Measurements from ENCODE around the gene TMEM209. TPM values are rescaled to one million over a fixed set of nuclear protein-coding genes. Genes with fewer than 3 reads are reported as not detected.
"Not testable (repeated sequence)": the region's sequence is repeated elsewhere in the genome, so short reads cannot be mapped to it uniquely, and the experiment has no call there.

The TMEM209 gene
- total RNA-seq, 1 donor, result 16.2 TPM

DNA sequence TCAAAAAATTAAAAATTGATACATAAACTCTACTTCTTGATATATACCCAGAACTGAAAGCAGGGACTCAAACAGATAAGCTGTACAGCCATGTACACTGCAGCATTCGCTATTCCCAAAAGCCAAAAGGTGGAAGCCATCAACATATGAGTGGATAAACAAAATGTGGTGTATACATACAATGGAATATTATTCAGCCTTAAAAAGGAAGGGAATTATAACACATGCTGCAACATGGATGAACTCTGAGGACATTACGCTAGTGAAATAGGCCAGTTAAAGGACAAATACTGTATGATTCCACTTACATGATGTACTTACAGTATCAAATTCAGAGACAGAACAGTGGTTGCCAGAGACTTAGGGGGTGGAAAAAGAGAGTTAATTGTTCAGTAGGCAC lies 8.1 kb downstream of the TMEM209 start:
- H3K4me1 ChIP-seq (ENCODE audit: insufficient read depth, low read length), result no peaks in the 10 kb centered on the region
- no peaks in the 10 kb centered on the region for H3K27me3 ChIP-seq (ENCODE audit: insufficient read depth, low read length)
- H3K4me3 ChIP-seq (ENCODE audit: low read length), result no peak overlapping the region
- H3K9me3 ChIP-seq (ENCODE audit: low read depth, low read length), result no peaks in the 10 kb centered on the region

DNA sequence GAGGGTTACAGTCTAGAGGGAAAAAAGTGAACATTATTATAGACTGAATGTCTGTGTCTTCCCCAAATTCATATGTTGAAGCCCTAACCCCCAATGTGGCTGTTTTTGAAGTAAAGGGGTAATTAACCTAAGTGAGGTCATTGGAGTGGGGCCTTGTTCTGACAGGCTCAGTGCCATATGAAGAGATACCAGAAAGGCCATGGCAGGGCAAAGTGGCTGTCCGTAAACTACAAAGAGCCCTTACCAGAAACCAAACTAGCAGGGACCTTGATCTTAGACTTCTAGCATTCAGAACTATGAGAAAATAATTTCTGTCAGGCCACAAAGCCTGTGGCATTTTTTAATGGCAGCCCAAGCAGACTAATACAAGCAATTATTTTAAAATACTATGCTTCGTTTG lies 8.7 kb downstream of the TMEM209 start:
- no peaks in the 10 kb centered on the region for H3K27me3 ChIP-seq (ENCODE audit: insufficient read depth, low read length)
- no peaks in the 10 kb centered on the region for H3K9me3 ChIP-seq (ENCODE audit: low read depth, low read length)
- H3K4me3 ChIP-seq (ENCODE audit: low read length), result no peak overlapping the region
- no peaks in the 10 kb centered on the region for H3K4me1 ChIP-seq (ENCODE audit: insufficient read depth, low read length)

DNA sequence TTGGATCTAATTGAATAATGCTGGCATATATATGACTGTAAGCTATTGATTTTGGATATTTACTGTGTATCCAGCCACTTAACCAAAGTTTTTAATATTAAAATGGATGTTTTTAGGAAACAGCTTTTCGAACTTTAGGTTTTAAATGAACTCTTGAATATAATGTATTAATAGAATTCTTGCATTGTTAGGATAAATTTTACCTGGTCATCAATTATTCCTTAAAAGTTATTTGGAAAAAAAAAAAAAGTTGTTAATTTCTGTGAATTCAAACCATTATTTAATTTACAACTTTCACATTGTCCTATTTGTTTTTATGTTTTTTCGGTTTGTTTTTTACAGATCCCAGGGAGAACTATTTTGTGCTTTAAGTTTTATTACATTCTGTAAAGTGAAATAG lies 9.8 kb downstream of the TMEM209 start:
- H3K27me3 ChIP-seq (ENCODE audit: insufficient read depth, low read length), result no peaks in the 10 kb centered on the region
- H3K9me3 ChIP-seq (ENCODE audit: low read depth, low read length), result no peaks in the 10 kb centered on the region
- no peak overlapping the region for H3K4me3 ChIP-seq (ENCODE audit: low read length)
- H3K4me1 ChIP-seq (ENCODE audit: insufficient read depth, low read length), result no peaks in the 10 kb centered on the region

DNA sequence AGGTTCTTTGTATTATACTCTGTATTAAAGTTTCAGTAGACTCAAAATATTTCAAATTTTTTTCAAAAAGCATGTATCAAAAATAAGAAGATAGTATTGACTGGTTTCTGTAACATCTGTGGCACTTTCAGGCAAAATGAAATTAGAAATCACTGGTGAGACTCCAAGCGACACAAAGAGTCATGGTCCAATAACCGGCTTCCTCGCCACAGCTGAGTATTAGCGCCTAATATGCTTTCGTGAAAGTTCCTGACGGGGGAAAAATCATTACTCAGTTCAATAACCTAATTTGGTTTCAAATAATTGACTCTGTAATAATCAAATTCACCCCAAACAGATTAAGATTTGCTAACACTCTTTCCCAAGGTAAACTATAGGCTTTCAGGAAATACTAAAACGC lies 13.4 kb downstream of the TMEM209 start:
- Histone ChIP-seq H3K4me1 (ENCODE audit: insufficient read depth, low read length) (no peaks in the 10 kb centered on the region), H3K27me3 (ENCODE audit: insufficient read depth, low read length) (no peaks in the 10 kb centered on the region)

DNA sequence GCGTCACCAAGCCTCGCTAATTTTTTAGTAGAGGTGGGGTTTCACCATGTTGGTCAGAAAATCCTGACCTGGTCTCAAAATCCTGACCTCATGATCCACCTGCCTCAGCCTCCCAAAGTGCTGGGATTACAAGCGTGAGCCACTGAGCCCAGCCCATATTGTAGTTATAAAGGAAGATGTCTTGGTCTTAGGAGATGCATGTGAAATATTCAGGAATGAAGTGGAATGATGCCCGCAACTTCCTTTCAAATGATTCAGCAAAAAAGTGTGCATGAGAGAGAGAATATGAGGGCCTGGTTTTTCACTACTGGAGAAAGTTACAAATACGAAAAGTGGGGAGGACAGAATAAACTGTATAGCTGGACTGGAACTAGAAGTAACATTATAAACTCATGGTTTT lies 15.9 kb downstream of the TMEM209 start:
- no peaks in the 10 kb centered on the region for H3K27me3 ChIP-seq (ENCODE audit: insufficient read depth, low read length)
- H3K4me3 ChIP-seq (ENCODE audit: low read length), result no peak overlapping the region
- no peaks in the 10 kb centered on the region for H3K9me3 ChIP-seq (ENCODE audit: low read depth, low read length)
- no peaks in the 10 kb centered on the region for H3K4me1 ChIP-seq (ENCODE audit: insufficient read depth, low read length)

More for the DNA sequence above, 13.4 kb downstream of the TMEM209 start:
- Histone ChIP-seq H3K4me3 (ENCODE audit: low read length) (no peak overlapping the region), H3K9me3 (ENCODE audit: low read depth, low read length) (no peaks in the 10 kb centered on the region)

DNA sequence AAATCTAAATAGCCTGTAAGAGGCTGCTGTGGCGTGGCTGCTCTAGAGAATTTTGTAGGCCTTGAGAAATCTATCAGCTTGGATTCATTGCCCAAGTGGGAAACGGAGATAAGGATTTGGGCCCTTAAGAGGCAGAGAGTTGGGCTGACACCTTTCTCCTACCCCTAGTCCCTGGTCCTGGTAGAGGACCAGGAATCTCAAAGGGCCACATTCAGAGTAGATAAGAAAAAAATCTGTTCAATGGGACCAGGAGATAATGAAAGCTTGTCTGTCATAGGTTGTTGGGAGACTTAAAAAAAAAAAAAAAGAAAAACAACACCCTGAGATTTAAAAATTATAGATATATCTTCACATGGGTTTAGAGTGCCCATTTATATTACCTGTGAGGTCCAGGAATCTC lies 17.8 kb downstream of the TMEM209 start:
- Histone ChIP-seq H3K9me3 (ENCODE audit: low read depth, low read length) (no peaks in the 10 kb centered on the region), H3K27me3 (ENCODE audit: insufficient read depth, low read length) (no peaks in the 10 kb centered on the region), H3K4me1 (ENCODE audit: insufficient read depth, low read length) (no peaks in the 10 kb centered on the region), H3K4me3 (ENCODE audit: low read length) (no peak overlapping the region)

DNA sequence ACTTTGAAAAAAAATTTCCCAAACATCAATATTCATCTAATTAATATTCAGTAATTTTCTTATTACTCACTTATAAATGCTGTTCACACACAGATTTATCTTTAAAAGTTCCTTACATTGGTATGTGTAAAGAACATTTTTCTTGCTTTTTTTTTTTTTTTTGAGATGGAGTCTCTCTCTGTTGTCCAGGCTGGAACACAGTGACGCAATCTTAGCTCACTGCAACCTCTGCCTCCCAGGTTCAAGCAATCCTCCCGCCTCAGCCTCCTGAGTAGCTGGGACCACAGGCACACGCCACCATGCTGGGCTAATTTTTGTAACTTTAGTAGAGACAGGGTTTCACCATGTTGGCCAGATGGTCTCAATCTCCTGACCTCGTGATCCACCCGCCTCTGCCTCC lies 20.9 kb downstream of the TMEM209 start:
- H3K27me3 ChIP-seq (ENCODE audit: insufficient read depth, low read length); H3K4me1 ChIP-seq (ENCODE audit: insufficient read depth, low read length); H3K4me3 ChIP-seq (ENCODE audit: low read length); H3K9me3 ChIP-seq (ENCODE audit: low read depth, low read length): not testable (repeated sequence)

DNA sequence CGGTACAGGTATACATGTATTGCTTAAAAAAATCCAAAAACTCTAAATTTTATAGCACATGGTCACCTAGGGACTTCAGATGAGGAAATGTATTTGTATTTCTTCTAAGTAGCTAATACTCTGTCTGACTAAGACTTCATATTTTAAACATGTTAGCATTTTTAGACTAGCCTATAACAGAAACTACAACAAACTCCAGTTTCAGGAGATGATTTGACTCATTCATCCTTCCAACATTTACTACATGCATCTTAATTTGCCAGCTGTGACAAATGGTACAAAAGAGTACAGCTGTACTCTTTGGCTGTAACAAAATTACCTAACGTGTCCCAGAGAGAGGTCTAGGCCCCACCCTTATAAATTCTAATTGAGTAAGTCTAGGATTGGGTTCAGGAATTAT lies 22.2 kb downstream of the TMEM209 start:
- H3K4me1 ChIP-seq (ENCODE audit: insufficient read depth, low read length), result no peaks in the 10 kb centered on the region
- no peak overlapping the region for H3K4me3 ChIP-seq (ENCODE audit: low read length)
- H3K9me3 ChIP-seq (ENCODE audit: low read depth, low read length), result no peaks in the 10 kb centered on the region
- H3K27me3 ChIP-seq (ENCODE audit: insufficient read depth, low read length), result no peaks in the 10 kb centered on the region

DNA sequence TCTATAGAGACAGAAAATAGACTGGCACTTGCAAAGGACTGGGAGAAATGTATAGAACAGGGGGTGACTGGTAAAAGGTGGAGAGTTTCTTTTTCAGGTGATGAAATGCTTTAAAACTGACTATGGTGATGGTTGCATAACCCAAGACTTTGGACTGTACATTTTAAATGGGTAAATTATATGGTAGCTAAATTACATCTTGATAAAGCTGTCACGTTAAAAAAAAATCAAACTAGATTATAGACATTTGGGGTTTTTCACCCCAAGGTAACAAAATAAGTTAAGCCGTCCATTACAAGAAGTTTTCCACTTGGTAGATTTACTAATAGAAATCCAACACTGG lies 24.0 kb downstream of the TMEM209 start:
- Histone ChIP-seq H3K4me1 (ENCODE audit: insufficient read depth, low read length) (no peaks in the 10 kb centered on the region), H3K27me3 (ENCODE audit: insufficient read depth, low read length) (no peaks in the 10 kb centered on the region), H3K9me3 (ENCODE audit: low read depth, low read length) (no peaks in the 10 kb centered on the region), H3K4me3 (ENCODE audit: low read length) (no peak overlapping the region)

DNA sequence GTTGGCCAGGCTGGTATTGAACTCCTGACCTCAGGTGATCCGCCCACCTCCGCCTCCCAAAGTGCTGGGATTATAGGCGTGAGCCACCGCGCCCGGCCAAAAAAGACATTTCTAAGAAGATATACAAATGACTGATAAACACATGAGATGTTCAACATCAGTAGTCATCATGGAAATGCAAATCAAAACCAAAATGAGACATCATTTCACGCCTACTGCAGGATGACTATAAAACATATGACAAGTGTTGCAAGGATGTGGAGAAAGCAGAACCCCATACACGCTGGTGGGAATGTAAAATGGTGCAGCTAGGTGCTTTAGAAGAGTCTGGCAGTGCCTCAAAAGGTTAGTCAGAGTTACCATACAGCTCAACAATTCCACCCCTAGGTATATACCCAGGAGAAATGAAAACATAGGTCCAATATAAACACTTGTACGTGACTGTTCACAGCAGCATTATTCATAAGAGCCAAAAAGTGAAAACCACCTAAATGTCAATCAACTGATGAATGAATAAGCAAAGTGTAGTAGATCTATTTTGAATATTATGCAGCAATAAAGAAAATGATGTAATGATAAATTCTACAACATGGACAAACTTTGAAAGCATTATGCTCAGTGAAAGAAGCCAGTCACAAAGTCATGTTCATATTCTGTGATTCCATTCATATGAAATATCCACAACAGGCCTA lies 24.5 kb downstream of the TMEM209 start:
- Histone ChIP-seq H3K27me3 (ENCODE audit: insufficient read depth, low read length) (no peaks in the 10 kb centered on the region), H3K4me3 (ENCODE audit: low read length) (no peak overlapping the region), H3K9me3 (ENCODE audit: low read depth, low read length) (no peaks in the 10 kb centered on the region), H3K4me1 (ENCODE audit: insufficient read depth, low read length) (no peaks in the 10 kb centered on the region)

DNA sequence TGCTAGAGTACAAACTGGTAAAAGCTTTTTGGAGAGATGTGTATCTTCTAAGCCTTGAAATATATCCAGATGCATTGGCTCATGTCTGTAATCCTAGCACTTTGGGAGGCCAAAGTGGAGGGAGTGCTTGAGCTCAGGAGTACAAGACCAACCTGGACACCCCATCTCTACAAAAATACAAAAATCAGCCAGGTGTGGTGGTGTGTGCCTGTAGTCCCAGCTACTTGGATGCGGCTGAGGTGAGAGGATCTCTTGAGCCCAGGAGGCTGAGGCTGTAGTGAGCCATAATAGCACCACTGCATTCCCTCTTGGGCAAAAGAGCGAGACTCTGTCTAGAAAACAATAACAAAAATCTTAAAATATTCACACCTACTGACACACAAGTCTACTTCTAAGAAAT lies 25.6 kb downstream of the TMEM209 start:
- no peaks in the 10 kb centered on the region for H3K4me1 ChIP-seq (ENCODE audit: insufficient read depth, low read length)
- no peaks in the 10 kb centered on the region for H3K9me3 ChIP-seq (ENCODE audit: low read depth, low read length)
- H3K4me3 ChIP-seq (ENCODE audit: low read length), result no peak overlapping the region
- H3K27me3 ChIP-seq (ENCODE audit: insufficient read depth, low read length), result no peaks in the 10 kb centered on the region

DNA sequence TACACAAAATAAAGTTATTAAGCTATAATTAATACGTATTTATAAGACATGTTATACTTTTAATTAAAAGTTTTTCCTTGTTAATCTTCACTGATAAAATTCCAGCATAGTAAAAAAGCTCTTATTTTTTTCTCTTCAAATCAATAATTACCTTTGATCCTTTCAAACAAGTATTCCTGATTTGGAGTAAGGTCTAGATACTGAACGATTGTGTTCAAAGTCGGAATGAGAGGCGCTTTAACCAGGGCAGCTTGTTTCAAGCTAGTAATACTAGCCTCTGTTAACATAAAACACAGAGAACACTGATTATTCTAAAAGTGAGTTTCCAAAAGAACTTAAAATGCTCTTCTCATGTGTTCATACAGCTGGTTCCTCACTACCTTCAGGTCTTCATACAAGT lies 27.0 kb downstream of the TMEM209 start:
- Histone ChIP-seq H3K4me1 (ENCODE audit: insufficient read depth, low read length) (no peaks in the 10 kb centered on the region), H3K27me3 (ENCODE audit: insufficient read depth, low read length) (no peaks in the 10 kb centered on the region), H3K4me3 (ENCODE audit: low read length) (no peak overlapping the region), H3K9me3 (ENCODE audit: low read depth, low read length) (no peaks in the 10 kb centered on the region)

DNA sequence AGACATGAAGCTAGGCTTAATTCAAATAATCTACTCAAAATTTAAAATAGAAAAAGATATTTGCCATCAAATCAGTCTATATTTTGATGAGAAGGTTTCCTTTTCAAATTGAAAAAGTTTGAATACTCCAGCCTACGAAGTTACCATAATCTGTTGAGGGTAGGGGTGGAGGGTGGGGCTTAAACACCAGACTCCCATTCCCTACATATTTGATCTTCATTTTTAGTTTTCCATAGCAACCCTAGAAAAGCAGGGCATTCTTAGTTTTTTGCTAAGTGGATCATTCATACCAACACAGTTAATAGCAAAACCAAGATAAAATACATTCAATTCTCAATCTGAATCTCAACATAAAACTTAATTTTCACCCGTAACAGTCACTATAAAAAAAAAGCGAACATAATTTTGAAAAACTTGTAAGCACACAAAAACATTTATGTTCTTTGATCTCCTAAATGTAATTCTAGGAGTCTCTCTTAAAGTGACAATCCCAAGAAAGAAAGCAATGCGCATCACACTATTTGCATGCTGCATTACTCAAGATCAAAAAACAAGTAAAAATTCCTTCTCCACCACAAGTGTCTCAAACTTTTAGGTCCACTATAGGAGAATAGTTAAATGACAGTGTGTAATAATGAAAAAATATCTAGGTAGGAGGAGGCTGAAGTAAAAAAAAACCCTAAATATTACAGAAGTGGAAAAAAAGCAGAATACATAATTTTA lies 30.8 kb downstream of the TMEM209 start:
- Histone ChIP-seq H3K27me3 (ENCODE audit: insufficient read depth, low read length) (no peaks in the 10 kb centered on the region), H3K4me1 (ENCODE audit: insufficient read depth, low read length) (no peaks in the 10 kb centered on the region)

DNA sequence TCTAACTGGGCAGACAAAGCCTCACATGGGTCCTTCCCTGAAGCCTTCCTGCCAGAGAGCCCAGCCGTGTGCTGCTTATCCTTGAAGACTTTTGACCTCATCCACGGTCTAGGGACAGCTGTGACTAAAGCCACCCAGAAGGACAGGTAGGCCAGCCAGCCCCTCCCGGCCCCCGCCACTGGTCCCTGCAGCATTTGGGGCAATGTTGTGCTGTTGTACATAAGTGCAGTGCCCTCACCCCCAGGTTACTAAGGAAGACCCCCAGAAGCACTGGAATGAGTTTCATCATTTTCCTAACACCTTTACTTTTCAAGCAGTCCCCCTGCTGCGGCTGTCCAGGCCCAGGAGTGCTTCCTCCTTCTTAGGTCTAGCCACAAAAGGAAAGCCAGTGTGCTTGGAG lies 43.0 kb downstream of the TMEM209 start:
- Histone ChIP-seq H3K4me3 (ENCODE audit: low read length) (no peak overlapping the region), H3K4me1 (ENCODE audit: insufficient read depth, low read length) (no peaks in the 10 kb centered on the region), H3K27me3 (ENCODE audit: insufficient read depth, low read length) (no peaks in the 10 kb centered on the region), H3K9me3 (ENCODE audit: low read depth, low read length) (no peaks in the 10 kb centered on the region)

More for the DNA sequence above, 30.8 kb downstream of the TMEM209 start:
- H3K4me3 ChIP-seq (ENCODE audit: low read length), result no peak overlapping the region
- no peaks in the 10 kb centered on the region for H3K9me3 ChIP-seq (ENCODE audit: low read depth, low read length)

DNA sequence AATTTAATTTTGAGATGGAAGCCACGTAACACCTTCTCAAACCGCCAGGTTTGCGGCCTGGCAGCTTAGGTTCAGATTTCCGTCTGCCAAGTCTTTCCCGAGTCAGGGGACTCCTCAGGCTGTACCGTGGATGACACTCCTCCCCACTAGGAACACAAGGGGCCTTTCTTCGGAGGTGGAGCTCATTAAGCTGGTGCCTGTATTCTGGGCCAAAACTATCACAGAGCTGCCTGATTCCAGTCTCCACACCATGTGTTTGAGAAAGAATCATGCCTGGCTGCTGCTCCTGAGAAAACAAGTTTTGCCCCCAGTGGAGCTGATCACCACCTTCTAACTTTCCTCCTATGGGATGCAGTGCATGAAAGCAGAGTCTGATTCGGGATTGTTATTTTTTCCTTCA lies 44.8 kb downstream of the TMEM209 start:
- Histone ChIP-seq H3K27me3 (ENCODE audit: insufficient read depth, low read length) (no peaks in the 10 kb centered on the region), H3K9me3 (ENCODE audit: low read depth, low read length) (no peaks in the 10 kb centered on the region), H3K4me3 (ENCODE audit: low read length) (no peak overlapping the region), H3K4me1 (ENCODE audit: insufficient read depth, low read length) (no peaks in the 10 kb centered on the region)

DNA sequence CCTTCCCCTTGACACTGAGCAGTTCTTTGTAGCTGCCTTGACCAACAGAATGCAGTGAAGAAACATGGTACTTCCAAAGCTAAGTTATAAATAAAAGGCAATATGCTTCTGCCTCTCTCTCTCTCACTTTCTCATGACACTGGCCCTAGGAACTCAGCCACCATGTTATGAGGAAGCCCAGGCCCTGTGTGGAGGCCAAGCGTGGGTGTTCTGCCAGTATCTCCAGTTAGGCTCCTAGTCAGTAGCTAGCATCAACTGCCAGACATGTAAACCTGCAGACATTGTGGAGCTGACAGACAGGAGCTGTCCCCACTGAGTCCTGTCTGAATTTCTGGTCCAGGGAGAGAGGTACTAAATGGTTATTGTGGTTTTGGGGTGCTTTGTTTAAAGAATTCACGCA lies 45.2 kb downstream of the TMEM209 start:
- no peaks in the 10 kb centered on the region for H3K27me3 ChIP-seq (ENCODE audit: insufficient read depth, low read length)
- no peaks in the 10 kb centered on the region for H3K4me1 ChIP-seq (ENCODE audit: insufficient read depth, low read length)
- H3K4me3 ChIP-seq (ENCODE audit: low read length), result no peak overlapping the region
- no peaks in the 10 kb centered on the region for H3K9me3 ChIP-seq (ENCODE audit: low read depth, low read length)

All from mononuclear cell (primary cell).